GM03348 (cell line): Measurements from ENCODE around the gene SLC7A5.
"Not testable (repeated sequence)": the region's sequence is repeated elsewhere in the genome, so short reads cannot be mapped to it uniquely, and the experiment has no call there.

Experiments used
- DNase-seq: peaks from one replicate; pipeline ENCODE4 v3.0.0; 2012; ENCODE audit warnings: low spot score

SLC7A5 gene

GRCh38 chr16:87834005-87834667 is 35.2 kb downstream of the SLC7A5 start:
- DNase-seq = no peak

DNA sequence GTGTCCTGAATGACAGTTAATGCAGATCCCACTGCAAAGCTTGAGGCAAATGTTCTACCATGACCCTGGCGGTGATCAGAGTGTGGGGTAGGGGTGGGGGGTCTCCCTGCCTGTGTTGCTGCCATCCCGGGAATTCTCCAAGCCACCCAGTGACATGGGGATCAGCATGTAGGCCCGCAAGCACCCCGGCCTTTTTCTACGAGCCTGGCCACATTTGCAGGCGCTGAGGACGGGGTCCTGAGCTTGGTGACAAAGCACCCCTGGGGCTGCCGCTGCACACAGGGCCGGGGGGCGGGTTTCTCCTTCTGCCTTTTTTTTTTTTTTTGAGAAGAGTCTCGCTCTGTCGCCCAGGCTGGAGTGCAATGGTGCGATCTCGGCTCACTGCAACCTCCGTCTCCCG is 35.8 kb downstream of the SLC7A5 start:
- DNase-seq = no peak

DNA sequence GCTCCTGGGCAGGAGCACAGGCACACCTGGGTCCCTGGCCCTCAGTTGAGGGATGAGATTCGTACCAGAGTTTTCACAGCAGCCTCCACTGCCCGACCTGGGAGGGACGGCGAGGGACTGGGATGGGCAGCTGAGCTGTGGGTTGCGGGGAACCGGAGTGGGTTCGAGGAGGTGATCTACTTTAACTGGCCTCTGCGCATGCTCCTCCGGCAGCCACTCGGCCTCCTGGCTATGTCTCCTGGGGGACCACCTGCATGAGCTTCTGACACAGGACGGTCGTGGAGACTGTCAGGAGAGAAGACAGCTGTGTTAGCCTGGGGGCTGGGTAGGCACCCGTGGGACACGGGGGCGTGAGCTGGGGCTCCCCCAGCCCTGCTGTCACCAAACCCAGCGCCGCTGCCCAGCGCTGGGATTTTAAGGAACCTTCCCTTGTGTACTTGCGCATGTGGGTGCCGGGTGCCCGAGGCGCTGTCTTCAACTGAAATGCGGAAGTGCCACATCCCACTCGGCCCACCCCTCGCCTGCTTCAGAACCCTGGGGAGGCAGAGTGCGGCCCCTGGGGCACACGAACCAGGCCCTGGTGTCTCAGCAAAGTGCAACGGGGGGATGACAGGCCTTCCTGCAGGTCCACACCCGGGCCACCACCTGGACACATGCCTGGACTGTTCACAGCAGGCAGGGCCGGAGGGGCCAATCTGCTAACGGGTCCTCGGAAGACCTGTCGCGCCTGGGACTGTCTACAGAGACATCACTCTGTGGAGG is 36.4 kb downstream of the SLC7A5 start:
- no peak for DNase-seq

DNA sequence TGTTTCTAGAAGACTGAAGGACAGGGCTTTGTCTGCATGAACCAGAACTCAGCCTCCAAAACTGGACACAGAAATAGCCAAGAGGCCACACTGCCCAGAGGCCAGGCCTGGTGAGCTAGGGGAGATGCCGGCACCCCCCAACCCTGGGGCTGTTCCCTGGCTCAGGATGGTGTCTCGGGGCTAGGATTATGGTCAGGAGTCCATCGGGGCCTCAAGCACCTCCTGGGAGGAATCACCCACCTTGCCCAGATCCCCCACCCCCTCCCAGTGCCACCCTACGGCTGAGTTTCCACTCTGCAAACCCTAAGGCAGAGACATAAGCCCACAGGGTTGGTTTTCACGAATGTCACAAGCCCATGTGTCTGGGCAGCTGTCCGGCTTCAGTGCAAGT is 37.2 kb downstream of the SLC7A5 start:
- DNase-seq = no peak

GRCh38 chr16:87831421-87832136 is 37.7 kb downstream of the SLC7A5 start:
- no peak for DNase-seq

GRCh38 chr16:87830673-87831420 is 38.5 kb downstream of the SLC7A5 start:
- no peak for DNase-seq

DNA sequence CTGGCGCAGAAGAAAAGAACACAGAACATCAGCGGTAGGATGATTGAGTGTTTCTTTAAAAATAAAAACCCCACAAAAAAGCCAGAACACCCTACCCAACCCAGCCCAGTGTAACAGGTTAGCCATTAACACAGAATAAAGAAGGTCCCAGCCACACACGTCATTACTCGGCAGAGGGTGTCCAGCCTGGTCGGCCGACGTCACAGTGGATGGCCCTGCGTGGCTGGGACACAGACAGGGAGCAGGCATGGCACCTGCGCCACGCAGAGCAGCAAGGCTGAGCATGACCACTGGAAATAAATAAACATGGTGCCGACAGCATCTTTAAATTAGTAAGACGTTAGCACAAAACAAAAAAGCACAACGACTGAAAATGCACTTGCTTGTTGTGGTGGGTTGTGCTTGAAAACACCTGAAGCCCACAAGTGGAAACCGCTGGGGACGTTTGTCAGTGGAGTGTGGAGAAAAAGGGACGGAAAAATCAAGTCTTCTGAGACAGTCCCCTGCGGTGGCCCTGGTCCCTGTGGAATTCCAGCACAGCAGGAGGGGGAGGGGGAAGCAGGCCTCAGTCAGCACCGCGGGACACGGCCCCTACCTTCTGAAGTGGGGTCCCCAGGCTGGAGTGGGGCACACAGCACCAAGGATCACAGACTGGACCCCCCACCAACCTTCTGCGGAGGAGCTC is 39.2 kb downstream of the SLC7A5 start:
- no peak for DNase-seq

DNA sequence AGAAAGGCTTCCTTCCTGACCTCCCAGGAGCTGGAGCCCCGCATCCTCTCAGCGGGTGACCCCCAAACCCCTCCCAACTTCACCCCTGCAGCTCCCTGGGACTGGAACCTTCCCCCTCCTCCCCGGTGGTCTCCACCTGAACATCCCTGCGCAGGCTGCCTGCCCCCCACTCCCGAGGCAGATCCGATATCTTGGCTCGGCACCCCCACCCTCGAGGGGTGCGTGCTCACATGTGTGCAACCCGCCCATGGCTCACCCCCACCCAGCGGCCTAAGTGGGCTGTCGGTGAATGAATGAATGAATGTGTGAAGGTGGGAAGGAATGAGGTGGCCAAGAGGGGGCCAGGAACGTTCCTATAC is 39.7 kb downstream of the SLC7A5 start:
- DNase-seq = no peak

GRCh38 chr16:87828907-87829621 is 40.2 kb downstream of the SLC7A5 start:
- no peak for DNase-seq

DNA sequence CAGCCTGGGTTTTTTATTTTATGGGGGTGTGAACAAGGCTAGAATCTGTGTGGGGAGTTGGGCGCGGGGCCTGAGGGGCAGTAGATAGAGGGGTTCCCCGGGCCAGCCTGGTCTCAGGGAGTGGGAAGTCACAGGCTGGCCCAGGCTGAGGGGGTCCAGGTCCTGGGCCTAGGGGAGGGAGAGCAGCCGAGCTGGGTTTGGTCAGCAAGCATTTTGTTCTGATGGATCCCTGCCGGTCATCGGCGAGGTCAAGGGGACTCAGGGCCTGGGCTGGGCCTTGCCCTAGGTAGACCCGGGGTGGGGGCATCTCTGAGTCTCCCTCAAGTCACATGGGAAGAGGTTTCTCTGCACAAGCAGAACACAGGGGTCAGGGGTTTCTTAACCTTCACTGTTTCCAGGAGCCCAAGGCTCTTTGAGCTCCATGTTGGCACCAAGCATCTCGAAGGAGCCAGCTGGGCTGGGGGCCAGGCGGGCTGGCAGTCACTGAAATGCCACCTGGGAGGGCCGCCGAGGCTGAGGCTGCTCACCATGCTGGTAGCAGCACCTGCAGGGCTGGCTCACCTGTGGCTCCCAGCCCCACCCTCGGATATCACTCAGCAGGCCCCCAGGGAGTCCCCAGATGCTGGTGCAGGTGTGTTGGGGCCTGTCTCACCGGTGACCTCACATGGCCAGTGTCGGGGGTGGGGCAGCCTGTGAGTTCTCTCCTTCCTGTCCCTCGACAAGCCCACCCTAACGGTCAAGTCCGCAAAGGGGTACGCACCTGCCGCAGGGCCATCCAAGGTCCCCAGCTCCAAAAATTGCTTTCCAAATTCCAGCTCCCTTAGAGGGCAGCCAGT is 41.0 kb downstream of the SLC7A5 start:
- no peak for DNase-seq

GRCh38 chr16:87827588-87827915 is 41.8 kb downstream of the SLC7A5 start:
- not testable (repeated sequence) for DNase-seq

GRCh38 chr16:87826798-87827587 is 42.3 kb downstream of the SLC7A5 start:
- DNase-seq = no peak

DNA sequence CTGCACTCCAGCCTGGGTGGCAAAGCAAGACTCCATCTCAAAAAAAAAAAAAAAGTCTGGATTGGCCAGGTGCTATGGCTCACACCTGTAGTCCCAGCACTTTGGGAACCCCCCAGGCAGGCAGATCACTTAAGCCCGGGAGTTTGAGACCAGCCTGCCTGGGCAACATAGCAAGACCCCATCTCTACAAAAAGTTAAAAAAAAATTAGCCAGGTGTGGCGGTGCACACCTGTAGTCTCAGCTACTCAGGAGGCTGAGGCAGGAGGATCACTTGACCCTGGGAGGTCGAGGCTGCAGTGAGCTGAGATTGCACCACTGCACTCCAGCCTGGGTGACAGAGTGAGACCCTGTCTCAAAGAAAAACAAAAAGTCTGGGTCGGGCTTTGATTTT is 42.9 kb downstream of the SLC7A5 start:
- DNase-seq = not testable (repeated sequence)

DNA sequence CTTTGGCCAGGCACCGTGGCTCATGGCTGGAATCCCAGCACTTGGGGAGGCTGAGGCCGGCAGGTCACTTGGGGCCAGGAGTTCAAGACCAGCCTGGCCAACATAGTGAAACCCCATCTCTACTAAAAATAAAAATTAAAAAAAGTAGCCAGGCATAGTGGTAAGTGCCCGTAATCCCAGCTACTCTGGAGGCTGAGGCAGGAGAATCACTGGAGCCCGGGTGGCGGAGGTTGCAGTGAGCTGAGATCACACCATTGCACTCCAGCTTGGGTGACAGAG is 43.5 kb downstream of the SLC7A5 start:
- not testable (repeated sequence) for DNase-seq

DNA sequence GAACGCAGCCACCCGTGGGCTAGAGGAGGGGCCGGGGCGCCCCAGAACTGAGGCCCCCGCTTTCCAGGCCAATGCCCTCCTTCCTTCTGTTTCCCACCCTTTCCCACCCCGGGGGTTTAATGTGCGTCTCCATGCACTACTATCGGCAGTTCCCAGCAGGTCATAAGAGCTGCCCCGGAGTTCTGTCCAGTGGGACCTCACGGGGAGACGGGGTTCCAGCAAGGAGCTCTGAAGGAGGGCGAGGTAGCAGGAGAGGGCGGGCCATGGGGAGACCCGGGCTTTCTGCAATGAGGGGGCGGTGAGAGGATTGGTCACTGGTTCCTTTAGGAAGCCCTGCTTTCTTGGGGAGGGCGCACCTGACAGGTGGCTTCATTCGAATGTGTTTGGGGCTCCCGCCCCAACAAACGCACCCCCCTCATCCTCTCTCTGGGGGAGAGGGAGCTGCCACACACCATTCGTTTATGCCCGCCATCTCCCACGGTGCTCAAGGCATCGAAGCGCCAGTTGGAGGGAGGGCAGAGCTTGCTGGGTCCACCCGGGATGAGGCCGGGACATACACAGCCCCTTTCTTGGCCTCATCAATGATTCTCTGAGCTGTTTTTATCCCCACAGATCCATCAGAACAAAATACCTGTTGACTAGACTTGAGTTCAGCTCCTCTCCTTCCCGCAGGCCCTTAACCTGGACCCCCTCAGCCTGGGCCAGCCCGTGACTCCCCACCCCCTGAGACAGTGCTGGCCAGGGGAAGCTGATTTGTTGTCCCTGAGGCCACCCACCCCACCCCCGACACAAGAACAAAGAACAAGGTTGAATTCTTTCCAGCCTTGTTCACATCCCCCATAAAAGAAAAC is 44.1 kb downstream of the SLC7A5 start:
- no peak for DNase-seq

GRCh38 chr16:87824016-87824990 is 45.0 kb downstream of the SLC7A5 start:
- DNase-seq = no peak

- DNase-seq = no peak
Observed at GRCh38 chr16:87823181-87823929, 46.0 kb downstream of the SLC7A5 start.
